Skin of body (tissue), 2 donors: ENCODE data around the gene RIMBP2. TPM values are rescaled to one million over a fixed set of nuclear protein-coding genes. Genes with fewer than 3 reads are reported as not detected.

Experiments used
- DNase-seq: peaks from one replicate; lab custom pipeline; 2025; lab: John Stamatoyannopoulos, UW
- total RNA-seq: library from RNA; depleted of rRNA; stranded (reverse); fragments of >200 nt; gene quantifications from one replicate; pipeline ENCODE4 v1.2.3, GENCODE V29; 2014

Gene RIMBP2
- total RNA-seq, 1 donor from 2014 or later: 5.8 TPM

GRCh38 chr12:130571734-130572133 is 144.4 kb downstream of the RIMBP2 start:
- DNase-seq: no peak

- no peak for DNase-seq
Observed at GRCh38 chr12:130571089-130571488, 145.0 kb downstream of the RIMBP2 start.

GRCh38 chr12:130569521-130569920 is 146.6 kb downstream of the RIMBP2 start:
- no peak for DNase-seq

GRCh38 chr12:130568501-130568900 is 147.6 kb downstream of the RIMBP2 start:
- peak; percentile 4 for DNase-seq

- DNase-seq: no peak
Observed at GRCh38 chr12:130568041-130568440, 148.1 kb downstream of the RIMBP2 start.

- DNase-seq: no peak
Observed at GRCh38 chr12:130566446-130567155, 149.5 kb downstream of the RIMBP2 start.

GRCh38 chr12:130565189-130565588 is 150.9 kb downstream of the RIMBP2 start:
- no peak for DNase-seq

- no peak for DNase-seq
Observed at GRCh38 chr12:130563323-130563722, 152.8 kb downstream of the RIMBP2 start.

- no peak for DNase-seq
Observed at GRCh38 chr12:130562716-130563115, 153.4 kb downstream of the RIMBP2 start.

GRCh38 chr12:130560321-130560720 is 155.8 kb downstream of the RIMBP2 start:
- DNase-seq: no peak

GRCh38 chr12:130559806-130560205 is 156.3 kb downstream of the RIMBP2 start:
- no peak for DNase-seq

GRCh38 chr12:130557886-130558765 is 158.0 kb downstream of the RIMBP2 start:
- DNase-seq: no peak

- DNase-seq: no peak
Observed at GRCh38 chr12:130557201-130557600, 158.9 kb downstream of the RIMBP2 start.

GRCh38 chr12:130556486-130557055 is 159.5 kb downstream of the RIMBP2 start:
- no peak for DNase-seq

- DNase-seq: no peak
Observed at GRCh38 chr12:130555628-130556485, 160.2 kb downstream of the RIMBP2 start.

GRCh38 chr12:130555221-130555620 is 160.9 kb downstream of the RIMBP2 start:
- no peak for DNase-seq

GRCh38 chr12:130552483-130552996 is 163.6 kb downstream of the RIMBP2 start:
- DNase-seq: no peak

- DNase-seq: no peak
Observed at GRCh38 chr12:130549361-130549760, 166.7 kb downstream of the RIMBP2 start.

- DNase-seq: no peak
Observed at GRCh38 chr12:130547480-130548155, 168.5 kb downstream of the RIMBP2 start.

GRCh38 chr12:130546494-130546893 is 169.6 kb downstream of the RIMBP2 start:
- DNase-seq: no peak
